ENCODE data around the gene PTPRE.

The PTPRE gene

DNA sequence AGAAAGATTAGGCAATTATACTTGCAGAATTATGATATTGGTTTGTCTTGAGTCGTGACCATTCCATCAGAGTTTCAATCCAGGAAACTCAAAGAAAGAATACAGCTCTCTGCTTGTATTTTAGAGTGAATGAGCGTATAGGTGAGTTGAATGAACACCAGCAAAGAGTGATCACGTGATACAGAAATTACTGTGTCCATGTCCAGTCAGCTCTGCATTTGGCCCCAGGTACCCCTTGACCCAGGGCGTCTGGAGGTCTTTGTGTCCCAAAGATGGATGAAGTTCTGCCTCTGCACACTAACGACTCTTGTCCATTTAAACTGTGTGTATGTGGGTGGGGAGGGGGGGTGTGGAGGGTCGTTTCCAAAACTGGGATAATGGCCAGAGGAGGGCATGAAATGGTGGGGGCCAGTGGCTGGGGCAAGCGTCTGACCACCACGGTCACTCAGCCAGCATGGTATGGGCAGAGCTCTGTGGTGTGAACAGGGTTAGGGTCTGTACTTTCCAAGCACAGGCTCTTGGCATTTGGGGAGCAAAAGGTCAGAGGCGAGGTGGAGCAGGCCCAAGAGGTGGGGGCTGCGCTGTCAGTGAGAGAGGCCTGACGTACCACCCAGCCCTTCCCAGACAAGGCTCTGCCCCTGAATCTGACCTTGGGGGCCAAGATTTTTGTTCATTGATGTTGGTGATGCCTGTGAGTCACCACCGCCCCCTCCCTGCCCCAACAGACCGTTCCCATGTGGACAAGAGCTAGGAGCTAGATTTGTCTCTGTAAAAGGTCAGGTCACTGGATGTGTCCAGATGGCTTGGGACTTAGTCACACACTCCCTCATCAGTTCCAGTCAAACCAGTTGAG, 1.4 kb downstream of the PTPRE start:
- peaks cover 14% of the 10 kb centered on the region for H3K4me1 Mint-ChIP-seq
- no peak overlapping the region for H3K27ac Mint-ChIP-seq
- no peaks in the 10 kb centered on the region for H3K9me3 Mint-ChIP-seq
- H3K27me3 Mint-ChIP-seq (ENCODE audit: low read depth, poor library complexity): peaks cover 69% of the 10 kb centered on the region
- DNase-seq: no peak
- TF ChIP-seq, protein P1, sequence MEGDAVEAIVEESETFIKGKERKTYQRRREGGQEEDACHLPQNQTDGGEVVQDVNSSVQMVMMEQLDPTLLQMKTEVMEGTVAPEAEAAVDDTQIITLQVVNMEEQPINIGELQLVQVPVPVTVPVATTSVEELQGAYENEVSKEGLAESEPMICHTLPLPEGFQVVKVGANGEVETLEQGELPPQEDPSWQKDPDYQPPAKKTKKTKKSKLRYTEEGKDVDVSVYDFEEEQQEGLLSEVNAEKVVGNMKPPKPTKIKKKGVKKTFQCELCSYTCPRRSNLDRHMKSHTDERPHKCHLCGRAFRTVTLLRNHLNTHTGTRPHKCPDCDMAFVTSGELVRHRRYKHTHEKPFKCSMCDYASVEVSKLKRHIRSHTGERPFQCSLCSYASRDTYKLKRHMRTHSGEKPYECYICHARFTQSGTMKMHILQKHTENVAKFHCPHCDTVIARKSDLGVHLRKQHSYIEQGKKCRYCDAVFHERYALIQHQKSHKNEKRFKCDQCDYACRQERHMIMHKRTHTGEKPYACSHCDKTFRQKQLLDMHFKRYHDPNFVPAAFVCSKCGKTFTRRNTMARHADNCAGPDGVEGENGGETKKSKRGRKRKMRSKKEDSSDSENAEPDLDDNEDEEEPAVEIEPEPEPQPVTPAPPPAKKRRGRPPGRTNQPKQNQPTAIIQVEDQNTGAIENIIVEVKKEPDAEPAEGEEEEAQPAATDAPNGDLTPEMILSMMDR (IDR thresholded peaks at IDR 0.05): no peak
- peak overlapping the region; percentile 66 for H3K4me3 Mint-ChIP-seq
- H3K36me3 Mint-ChIP-seq (ENCODE audit: low read depth): no peaks in the 10 kb centered on the region

DNA sequence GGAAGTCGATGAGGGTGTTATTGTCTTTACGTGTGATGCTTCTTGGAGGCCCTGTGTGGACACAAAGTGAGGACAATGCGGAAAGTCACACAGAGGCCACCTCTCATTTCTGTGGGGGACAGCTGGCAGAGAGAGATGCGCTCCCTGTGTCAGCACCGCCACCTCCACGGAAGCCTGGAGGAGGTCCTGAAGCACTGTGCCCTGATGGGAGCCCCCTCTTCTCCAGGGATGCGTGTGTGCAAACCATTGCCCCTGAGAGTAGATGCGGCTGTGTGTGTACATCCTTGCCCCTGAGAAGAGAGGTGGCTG, 2.0 kb downstream of the PTPRE start:
- Mint-ChIP-seq H3K4me1 (peaks cover 14% of the 10 kb centered on the region), H3K27me3 (ENCODE audit: low read depth, poor library complexity) (peaks cover 68% of the 10 kb centered on the region), H3K27ac (no peak overlapping the region), H3K9me3 (no peaks in the 10 kb centered on the region), H3K36me3 (ENCODE audit: low read depth) (no peaks in the 10 kb centered on the region), H3K4me3 (peak overlapping the region; percentile 44)
- DNase-seq: no peak
- TF ChIP-seq, protein P1 (IDR thresholded peaks at IDR 0.05): no peak

DNA sequence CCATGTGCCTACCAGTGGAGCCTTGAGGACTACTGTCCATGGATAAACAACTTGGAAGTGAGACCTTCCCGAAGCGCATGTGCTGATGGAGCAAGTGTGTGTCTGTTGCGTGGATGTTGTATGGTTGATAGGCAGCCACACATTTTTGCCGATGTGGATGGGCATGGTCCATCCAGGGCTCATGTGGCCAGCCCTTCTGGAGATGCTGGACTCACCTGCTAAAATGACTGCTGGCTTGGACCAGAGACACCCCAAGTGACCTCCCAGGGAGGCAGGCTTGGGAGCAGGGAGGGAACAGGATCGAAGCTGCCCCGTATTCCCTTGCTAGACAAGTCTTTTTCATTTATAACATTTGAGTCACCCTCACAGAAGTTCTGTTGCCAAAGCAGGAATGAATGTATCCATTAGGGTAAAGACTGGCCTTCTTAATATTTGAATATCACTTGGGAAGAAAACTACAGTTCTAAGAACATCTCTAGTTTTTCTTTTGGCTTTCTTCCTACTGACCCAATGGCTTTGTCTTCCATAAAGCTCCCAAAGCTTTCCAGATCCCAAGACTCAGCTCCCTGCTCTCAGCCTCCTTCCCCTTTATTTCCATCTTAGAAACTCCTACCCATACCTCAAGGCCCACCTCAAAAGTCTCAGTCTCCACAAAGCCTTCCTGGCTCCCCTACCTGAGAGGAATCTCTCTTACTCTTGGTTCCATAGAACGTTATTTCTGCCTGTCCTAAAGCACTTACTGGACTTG, 3.0 kb downstream of the PTPRE start:
- H3K9me3 Mint-ChIP-seq: no peaks in the 10 kb centered on the region
- DNase-seq: no peak
- H3K4me3 Mint-ChIP-seq: peak overlapping the region; percentile 2

DNA sequence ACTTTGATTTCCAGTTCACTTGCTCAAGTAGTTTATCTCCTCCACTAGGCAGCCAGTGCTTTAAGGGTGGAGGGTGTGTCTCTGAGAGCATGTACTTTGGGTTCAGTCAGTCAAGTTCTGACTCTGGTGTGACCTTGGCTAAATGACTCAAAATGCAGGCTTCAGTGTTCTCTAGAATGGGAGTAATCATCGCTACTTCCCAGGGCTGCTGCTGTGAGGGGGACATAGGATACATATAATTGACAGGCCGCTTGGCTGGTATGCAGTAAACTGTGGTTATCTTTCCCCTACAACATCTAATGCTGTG, 3.5 kb downstream of the PTPRE start:
- no peak for DNase-seq
- Mint-ChIP-seq H3K4me3 (no peak overlapping the region), H3K27ac (no peak overlapping the region)

More for the DNA sequence above, 3.0 kb downstream of the PTPRE start:
- TF ChIP-seq, protein P1 (IDR thresholded peaks at IDR 0.05): no peak
- Mint-ChIP-seq H3K27ac (no peak overlapping the region), H3K4me1 (peaks cover 14% of the 10 kb centered on the region), H3K27me3 (ENCODE audit: low read depth, poor library complexity) (peaks cover 64% of the 10 kb centered on the region), H3K36me3 (ENCODE audit: low read depth) (no peaks in the 10 kb centered on the region)

DNA sequence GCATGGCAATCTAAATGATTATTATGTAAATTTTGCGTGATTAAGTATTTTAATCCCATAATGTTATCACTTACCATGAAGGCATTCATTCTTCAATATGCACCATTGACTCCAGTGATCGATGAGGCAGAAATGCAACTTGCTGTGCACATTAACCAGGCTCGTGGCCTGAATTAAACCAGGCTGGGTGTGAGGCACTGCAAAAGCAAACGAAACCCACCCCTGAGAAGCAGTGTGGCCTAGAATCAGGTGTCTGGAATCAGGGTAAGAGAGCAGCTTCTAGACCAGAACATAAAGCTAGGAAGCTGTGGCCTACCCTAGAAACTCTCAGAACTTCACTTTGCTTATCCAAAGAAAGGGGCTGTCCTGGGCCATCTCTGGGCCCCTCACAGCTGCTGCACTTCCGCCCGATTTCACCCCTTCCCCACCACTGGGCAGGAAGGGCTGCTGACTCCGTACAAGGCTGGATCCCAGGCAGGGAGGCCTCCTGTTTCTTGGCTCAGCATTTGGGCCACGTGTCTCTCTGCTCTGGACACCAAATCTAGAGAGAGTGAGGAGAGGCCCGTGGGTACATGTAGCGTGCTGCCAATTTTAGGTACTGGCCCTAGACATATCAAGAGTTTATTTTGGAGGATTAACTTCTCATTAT, 4.4 kb downstream of the PTPRE start:
- TF ChIP-seq, protein P1 (IDR thresholded peaks at IDR 0.05): no peak
- peaks cover 14% of the 10 kb centered on the region for H3K4me1 Mint-ChIP-seq
- no peaks in the 10 kb centered on the region for H3K36me3 Mint-ChIP-seq (ENCODE audit: low read depth)
- H3K27ac Mint-ChIP-seq: no peak overlapping the region
- no peaks in the 10 kb centered on the region for H3K9me3 Mint-ChIP-seq
- DNase-seq: no peak
- H3K27me3 Mint-ChIP-seq (ENCODE audit: low read depth, poor library complexity): peaks cover 51% of the 10 kb centered on the region
- H3K4me3 Mint-ChIP-seq: no peak overlapping the region

More for the DNA sequence above, 3.5 kb downstream of the PTPRE start:
- Mint-ChIP-seq H3K9me3 (no peaks in the 10 kb centered on the region), H3K4me1 (peaks cover 14% of the 10 kb centered on the region), H3K36me3 (ENCODE audit: low read depth) (no peaks in the 10 kb centered on the region), H3K27me3 (ENCODE audit: low read depth, poor library complexity) (peaks cover 60% of the 10 kb centered on the region)
- TF ChIP-seq, protein P1 (IDR thresholded peaks at IDR 0.05): no peak
